ENCODE data around the gene MARCHF6.
"Not testable (repeated sequence)": the region's sequence is repeated elsewhere in the genome, so short reads cannot be mapped to it uniquely, and the experiment has no call there.

Gene MARCHF6

GRCh38 chr5:10323588-10324488 is 29.7 kb upstream of the MARCHF6 start:
- DNase-seq = no peak

GRCh38 chr5:10324518-10325370 is 28.8 kb upstream of the MARCHF6 start:
- DNase-seq = no peak

- DNase-seq = no peak
Measured at GRCh38 chr5:10328323-10328722, 25.2 kb upstream of the MARCHF6 start.

- DNase-seq = no peak
Measured at GRCh38 chr5:10329446-10329819, 24.1 kb upstream of the MARCHF6 start.

GRCh38 chr5:10329820-10330481 is 23.5 kb upstream of the MARCHF6 start:
- DNase-seq = no peak

GRCh38 chr5:10330511-10331230 is 22.8 kb upstream of the MARCHF6 start:
- DNase-seq = no peak

- DNase-seq = no peak
Measured at GRCh38 chr5:10331341-10331796, 22.1 kb upstream of the MARCHF6 start.

- no peak for DNase-seq
Measured at GRCh38 chr5:10332301-10332700, 21.2 kb upstream of the MARCHF6 start.

- DNase-seq = no peak
Measured at GRCh38 chr5:10333154-10334006, 20.1 kb upstream of the MARCHF6 start.

GRCh38 chr5:10334831-10335230 is 18.7 kb upstream of the MARCHF6 start:
- no peak for DNase-seq

- DNase-seq = no peak
Measured at GRCh38 chr5:10335711-10336470, 17.6 kb upstream of the MARCHF6 start.

GRCh38 chr5:10337107-10337506 is 16.4 kb upstream of the MARCHF6 start:
- no peak for DNase-seq

GRCh38 chr5:10337986-10338385 is 15.5 kb upstream of the MARCHF6 start:
- no peak for DNase-seq

- DNase-seq = no peak
Measured at GRCh38 chr5:10338686-10339057, 14.8 kb upstream of the MARCHF6 start.

- DNase-seq = no peak
Measured at GRCh38 chr5:10339058-10339811, 14.3 kb upstream of the MARCHF6 start.

GRCh38 chr5:10339958-10340357 is 13.5 kb upstream of the MARCHF6 start:
- no peak for DNase-seq

GRCh38 chr5:10343486-10343885 is 10.0 kb upstream of the MARCHF6 start:
- no peak for DNase-seq

GRCh38 chr5:10344461-10345106 is 8.9 kb upstream of the MARCHF6 start:
- not testable (repeated sequence) for DNase-seq

- DNase-seq = no peak
Measured at GRCh38 chr5:10348258-10348657, 5.2 kb upstream of the MARCHF6 start.

Measured in amniotic stem cell (primary cell).